HL-60 (cell line): ENCODE measurements around the gene KANTR.

ENCODE experiments used
- DNase-seq, 2 experiments: peaks; one replicate each; pipeline ENCODE4 v3.0.0-alpha.2; 2010 to 2020; ENCODE audit warnings: low read depth in 1 of 2, low spot score in 1 of 2
- H3K27ac ChIP-seq: fragments of 250-450 bp; sonication (Bioruptor Pico); replicated peaks from 2 replicates; pipeline ENCODE4 v1.5.1; 2020; ENCODE audit warnings: mild to moderate bottlenecking, moderate library complexity
- H3K27me3 ChIP-seq: fragments of 250-450 bp; sonication (Bioruptor Pico); 2 replicates; pipeline ENCODE4 v1.5.1; 2021; ENCODE audit warnings: mild to moderate bottlenecking, moderate library complexity; ENCODE audit not compliant: insufficient read depth, poor library complexity, severe bottlenecking
- H3K4me3 ChIP-seq: replicated peaks from 2 replicates; pipeline ENCODE4 v1.5.1; 2011; ENCODE audit warnings: mild to moderate bottlenecking, control low read depth, low read length; ENCODE audit not compliant: insufficient read depth
- CTCF ChIP-seq: IDR thresholded peaks from one replicate; pipeline ENCODE4 v1.5.1; 2011; ENCODE audit warnings: low read length, control low read depth, inconsistent platforms; ENCODE audit not compliant: insufficient read depth
- GABPA ChIP-seq: IDR thresholded peaks from 2 replicates; pipeline ENCODE4 v1.6.1; 2012; ENCODE audit warnings: low read depth
- POLR2AphosphoS5 ChIP-seq: IDR thresholded peaks from 2 replicates; pipeline ENCODE4 v1.6.1; 2012; ENCODE audit warnings: low read depth
- REST ChIP-seq: IDR thresholded peaks from 2 replicates; pipeline ENCODE4 v1.6.1; 2012; ENCODE audit warnings: low read depth; ENCODE audit not compliant: insufficient replicate concordance
- SPI1 ChIP-seq: IDR thresholded peaks from 2 replicates; pipeline ENCODE4 v1.6.1; 2012; ENCODE audit warnings: low read depth, mild to moderate bottlenecking, borderline replicate concordance
- long read RNA-seq: library from polyadenylated mRNA; unstranded; transcript quantifications from one replicate; pipeline ENCODE4 v2.0.0, GENCODE V29; 2020

KANTR gene
- long read RNA-seq, full-length matches to known transcripts: 1 of 31 reads
- long read RNA-seq, partial matches to known transcripts: 3 of 31 reads
- long read RNA-seq, other reads (novel, unspliced or antisense): 27 of 31 reads

- Histone ChIP-seq H3K27me3 (no peaks in the 10 kb centered on the region), H3K27ac (peak within 1 kb of the TSS; percentile 81)
- no peak for TF ChIP-seq SPI1
- no peak for TF ChIP-seq GABPA
- TF ChIP-seq CTCF: no peak
- no peak for TF ChIP-seq POLR2AphosphoS5
- no peak for TF ChIP-seq REST
Measured at GRCh38 chrX:53093748-53094581, at the start of gene KANTR. TSS of gene KANTR (plus strand) at chrX:53094142. CDS start at chrX:53124273, 30,131 bp downstream.

GRCh38 chrX:53044995-53045394, 48.9 kb upstream of the KANTR start:
- DNase-seq: no peak
- no peak overlapping the region for H3K4me3 ChIP-seq
- no peaks in the 10 kb centered on the region for H3K27me3 ChIP-seq
- TF ChIP-seq SPI1 (no peak), GABPA (no peak), POLR2AphosphoS5 (no peak)
- H3K27ac ChIP-seq: no peak overlapping the region

More at GRCh38 chrX:53093748-53094581, at the start of gene KANTR:
- DNase-seq: peak; percentile 70 to 93
- H3K4me3 ChIP-seq: peak within 1 kb of the TSS; percentile 71

- Histone ChIP-seq H3K27ac (no peak overlapping the region), H3K4me3 (no peak overlapping the region), H3K27me3 (no peaks in the 10 kb centered on the region)
- no peak for DNase-seq
- no peak for TF ChIP-seq GABPA
- TF ChIP-seq CTCF: no peak
- TF ChIP-seq POLR2AphosphoS5: no peak
- no peak for TF ChIP-seq REST
- TF ChIP-seq SPI1: no peak
Measured at GRCh38 chrX:53047228-53047627, 46.7 kb upstream of the KANTR start.
